OCI-LY7 (cell line): Measurements from ENCODE around the gene SAYSD1. TPM values are rescaled to one million over a fixed set of nuclear protein-coding genes. Genes with fewer than 3 reads are reported as not detected.

ENCODE experiments used
- BruUV-seq: library from RNA; stranded (reverse); fragments of 400-500 nt; replicated peaks from 2 replicates; lab custom pipeline; 2021; lab: Mats Ljungman, UMichigan
- CTCF ChIA-PET: fragments of 300-600 bp; sonication (Branson Sonifier 250); formaldehyde crosslinking; loops from one replicate; lab custom pipeline; 2022; ENCODE audit warnings: antibody characterized with exemption; ENCODE audit not compliant: unreplicated experiment; lab: Charles Lee
- POLR2A ChIA-PET: fragments of 300-600 bp; sonication (Branson Sonifier 250); formaldehyde crosslinking; loops from one replicate; lab custom pipeline; 2022; ENCODE audit warnings: antibody characterized with exemption; lab: Charles Lee
- DNase-seq: peaks from one replicate; pipeline ENCODE4 v3.0.0-alpha.2; 2015; ENCODE audit warnings: low spot score
- H2AFZ ChIP-seq: fragments of 200-600 bp; sonication (generic), shearing (Covaris generic); 2 replicates; pipeline ENCODE4 v1.6.1; 2014; ENCODE audit warnings: mild to moderate bottlenecking, antibody characterized with exemption, low read length, moderate library complexity
- H3K27ac ChIP-seq: fragments of 200-600 bp; sonication (generic); 2 replicates; pipeline ENCODE4 v1.5.1; 2014; ENCODE audit warnings: mixed run types, low read depth, mild to moderate bottlenecking, moderate library complexity, low read length, inconsistent platforms; ENCODE audit not compliant: poor library complexity, severe bottlenecking
- H3K36me3 ChIP-seq: fragments of 200-600 bp; sonication (generic); 2 replicates; pipeline ENCODE4 v1.6.1; 2014; ENCODE audit warnings: mild to moderate bottlenecking, antibody characterized with exemption, low read length, moderate library complexity, mixed read lengths; ENCODE audit not compliant: insufficient read depth
- H3K4me1 ChIP-seq: fragments of 200-600 bp; sonication (generic); 2 replicates; pipeline ENCODE4 v1.5.1; 2014; ENCODE audit warnings: mild to moderate bottlenecking, low read length; ENCODE audit not compliant: insufficient read depth, poor library complexity, severe bottlenecking
- H3K4me2 ChIP-seq: fragments of 200-600 bp; sonication (generic); 2 replicates; pipeline ENCODE4 v1.6.1; 2014; ENCODE audit warnings: mild to moderate bottlenecking, low read length
- H3K4me3 ChIP-seq: fragments of 200-600 bp; sonication (generic); 2 replicates; pipeline ENCODE4 v1.5.1; 2014; ENCODE audit warnings: mild to moderate bottlenecking, low read depth, low read length; ENCODE audit not compliant: poor library complexity, severe bottlenecking
- H3K79me2 ChIP-seq: fragments of 200-600 bp; sonication (generic); 2 replicates; pipeline ENCODE4 v1.6.1; 2016; ENCODE audit warnings: low read depth, mild to moderate bottlenecking, low read length, moderate library complexity, mixed read lengths; ENCODE audit not compliant: insufficient read depth
- H3K9me2 ChIP-seq: fragments of 200-600 bp; sonication (generic); 2 replicates; pipeline ENCODE4 v1.6.1; 2016; ENCODE audit warnings: mild to moderate bottlenecking, low read length, mixed read lengths; ENCODE audit not compliant: insufficient read depth
- H3K9me3 ChIP-seq: fragments of 200-600 bp; sonication (generic); 2 replicates; pipeline ENCODE4 v1.6.1; 2014; ENCODE audit warnings: mild to moderate bottlenecking, mixed run types, low read length, mixed read lengths
- H4K20me1 ChIP-seq: fragments of 200-600 bp; sonication (generic); 2 replicates; pipeline ENCODE4 v1.6.1; 2014; ENCODE audit warnings: mild to moderate bottlenecking, antibody characterized with exemption, low read length, moderate library complexity, mixed read lengths; ENCODE audit not compliant: insufficient read depth
- CTCF ChIP-seq: fragments of 200-600 bp; sonication (generic); conservative IDR thresholded peaks from 2 replicates; pipeline ENCODE4 v1.5.1; 2014; ENCODE audit warnings: mild to moderate bottlenecking, antibody characterized with exemption, low read length, moderate library complexity, mixed read lengths
- EZH2phosphoT487 ChIP-seq: fragments of 200-600 bp; sonication (generic); IDR thresholded peaks from 2 replicates; pipeline ENCODE4 v1.6.1; 2018; ENCODE audit warnings: low read depth, borderline replicate concordance, mild to moderate bottlenecking, mixed run types, antibody characterized with exemption, low read length, moderate library complexity, mixed read lengths
- intact Hi-C: fragments of 100-400 bp; cut with micrococcal nuclease; formaldehyde crosslinking; loops from one replicate; pipeline ENCODE4 v1.10.0; 2022; ENCODE audit not compliant: unreplicated experiment
- total RNA-seq, 2 experiments: library from RNA; depleted of rRNA in 1 of 2; stranded (reverse); fragments of >200 nt in 1 of 2; shearing (Covaris generic) in 1 of 2; gene quantifications; 2 replicates each; pipeline ENCODE4 v1.2.3, GENCODE V29; 2014 to 2022

The SAYSD1 gene
- total RNA-seq, 2 experiments from 2014 or later: 10.7 to 14.1 TPM

- no peaks in the 10 kb centered on the region for H3K9me2 ChIP-seq
- BruUV-seq: no TSS peak
- intact Hi-C loops: loop anchor here (5.0 kb wide), 1 partner anchor 232 kb away; no protein-coding TSS in a partner anchor
- 0 out of 2 replicates have a peak, but pooled peaks cover 3% of the 10 kb centered on the region for H3K36me3 ChIP-seq
- no peaks in the 10 kb centered on the region for H3K79me2 ChIP-seq
- H2AFZ ChIP-seq: no peak overlapping the region
- no peak overlapping the region for H3K4me2 ChIP-seq
- TF ChIP-seq EZH2phosphoT487: no peak
- TF ChIP-seq CTCF: no peak
- no peaks in the 10 kb centered on the region for H3K9me3 ChIP-seq
- H3K4me1 ChIP-seq: no peaks in the 10 kb centered on the region
- POLR2A ChIA-PET: no interaction called here
- no peak overlapping the region for H3K4me3 ChIP-seq
- no peak overlapping the region for H3K27ac ChIP-seq
- no peak for DNase-seq
- H4K20me1 ChIP-seq: no peaks in the 10 kb centered on the region
- CTCF ChIA-PET: no interaction called here
These were observed 10.5 kb downstream of the SAYSD1 start for GRCh38 chr6:39104528-39104927.

GRCh38 chr6:39102821-39103136 is 12.2 kb downstream of the SAYSD1 start:
- no peaks in the 10 kb centered on the region for H4K20me1 ChIP-seq
- TF ChIP-seq EZH2phosphoT487 (no peak), CTCF (no peak)
- ChIA-PET CTCF (no interaction called here), POLR2A (interaction anchor here (0.8 to 1.3 kb wide), 2 partner anchors 11 to 27 kb away, joined by 3 to 5 read pairs; no protein-coding TSS in a partner anchor)
- H3K9me3 ChIP-seq: no peaks in the 10 kb centered on the region
- H3K4me2 ChIP-seq: no peak overlapping the region
- H3K36me3 ChIP-seq: no peaks in the 10 kb centered on the region
- no peaks in the 10 kb centered on the region for H3K4me1 ChIP-seq
- no TSS peak for BruUV-seq
- intact Hi-C loops: loop anchor here (5.0 kb wide), 1 partner anchor 230 kb away; no protein-coding TSS in a partner anchor
- no peak for DNase-seq
- H3K79me2 ChIP-seq: no peaks in the 10 kb centered on the region
- no peaks in the 10 kb centered on the region for H3K9me2 ChIP-seq
- H2AFZ ChIP-seq: no peak overlapping the region
- no peak overlapping the region for H3K27ac ChIP-seq
- H3K4me3 ChIP-seq: no peak overlapping the region

GRCh38 chr6:39102071-39102820 is 12.7 kb downstream of the SAYSD1 start:
- H3K36me3 ChIP-seq: no peaks in the 10 kb centered on the region
- ChIA-PET CTCF (interaction anchor here (0.8 kb wide), 1 partner anchor 105 kb away, joined by 3 read pairs; no protein-coding TSS in a partner anchor), POLR2A (interaction anchor here (0.8 to 1.3 kb wide), 2 partner anchors 12 to 27 kb away, joined by 3 to 5 read pairs; no protein-coding TSS in a partner anchor)
- TF ChIP-seq EZH2phosphoT487: no peak
- peak; percentile 79 for TF ChIP-seq CTCF
- H3K27ac ChIP-seq: no peak overlapping the region
- no peak overlapping the region for H2AFZ ChIP-seq
- H3K79me2 ChIP-seq: no peaks in the 10 kb centered on the region
- no peaks in the 10 kb centered on the region for H3K9me2 ChIP-seq
- no peaks in the 10 kb centered on the region for H4K20me1 ChIP-seq
- H3K4me2 ChIP-seq: no peak overlapping the region
- H3K4me1 ChIP-seq: no peaks in the 10 kb centered on the region
- H3K9me3 ChIP-seq: no peaks in the 10 kb centered on the region
- BruUV-seq: no TSS peak
- intact Hi-C loops: loop anchor here (5.0 kb wide), 1 partner anchor 230 kb away; no protein-coding TSS in a partner anchor
- peak; percentile 49 for DNase-seq
- no peak overlapping the region for H3K4me3 ChIP-seq
